SK-N-MC (cell line): ENCODE measurements around the gene SH3RF3.

ENCODE experiments used
- EZH2 ChIP-seq: fragments of 200-600 bp; sonication (generic); IDR thresholded peaks from one replicate; pipeline ENCODE4 v1.6.1; 2017; ENCODE audit warnings: antibody characterized with exemption
- FOXP2 ChIP-seq: optimal IDR thresholded peaks from 2 replicates; pipeline ENCODE3; 2011; ENCODE audit warnings: mild to moderate bottlenecking, moderate library complexity; ENCODE audit not compliant: insufficient read depth; ENCODE audit errors: extremely low read length, control extremely low read depth
- POLR2AphosphoS5 ChIP-seq: IDR thresholded peaks from 2 replicates; pipeline ENCODE4 v1.6.1; 2012; ENCODE audit warnings: mild to moderate bottlenecking, low read depth, low read length, borderline replicate concordance

DNA sequence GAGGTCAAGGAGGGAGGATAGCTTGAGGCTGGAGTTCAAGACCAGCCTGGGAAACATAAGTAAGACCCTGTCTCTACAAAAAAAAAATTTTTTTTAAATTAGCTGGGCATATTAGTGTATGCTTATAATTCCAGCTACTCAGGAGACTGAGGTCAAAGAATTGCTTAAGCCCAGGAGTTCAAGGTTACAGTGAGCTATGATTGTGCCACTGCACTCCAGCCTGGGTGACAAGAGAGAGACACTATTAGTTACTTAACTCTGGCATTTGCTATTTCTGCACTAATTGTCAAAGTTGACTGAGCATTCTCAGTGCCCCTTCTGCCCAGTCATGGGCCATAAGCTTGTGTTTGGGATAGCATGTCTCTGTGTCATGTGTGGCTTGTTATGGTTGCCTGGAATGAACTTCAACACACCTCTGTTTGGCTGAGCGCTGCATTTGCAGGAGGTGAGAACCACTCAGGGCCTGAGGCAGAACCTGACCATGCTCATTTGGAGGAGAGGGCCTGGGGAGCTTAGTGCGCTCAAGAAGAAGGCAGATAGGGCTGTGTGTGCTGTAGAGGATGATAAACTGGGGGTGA is 77.7 kb downstream of the SH3RF3 start:
- TF ChIP-seq FOXP2 (no peak), EZH2 (no peak), POLR2AphosphoS5 (no peak)
